Measurements from ENCODE around the gene OR2D2. TPM values are rescaled to one million over a fixed set of nuclear protein-coding genes. Genes with fewer than 3 reads are reported as not detected.
A peak's percentile ranks its signal among the peaks of the same experiment; 100 is the strongest.
"Not testable (repeated sequence)": the region's sequence is repeated elsewhere in the genome, so short reads cannot be mapped to it uniquely, and the experiment has no call there.

OR2D2 gene
- total and polyA plus RNA-seq, 8 donors = 0.19 to 0.28 (median 0.20) TPM; not detected in 4

- no peaks in the 10 kb centered on the region for H3K36me3 ChIP-seq
- ATAC-seq = no peak
- H3K27me3 ChIP-seq = no peaks in the 10 kb centered on the region
- H3K4me1 ChIP-seq = no peaks in the 10 kb centered on the region
- H3K27ac ChIP-seq = no peak within 1 kb of the TSS
- WGBS, 2 donors = 91 to 93% methylated on average over 1 of the region's 1 CpG
- no peak within 1 kb of the TSS for H3K4me3 ChIP-seq
- intact Hi-C loops (cut with DNase I) = no loop called here
- no peak for FAIRE-seq
- TF ChIP-seq, protein P1, sequence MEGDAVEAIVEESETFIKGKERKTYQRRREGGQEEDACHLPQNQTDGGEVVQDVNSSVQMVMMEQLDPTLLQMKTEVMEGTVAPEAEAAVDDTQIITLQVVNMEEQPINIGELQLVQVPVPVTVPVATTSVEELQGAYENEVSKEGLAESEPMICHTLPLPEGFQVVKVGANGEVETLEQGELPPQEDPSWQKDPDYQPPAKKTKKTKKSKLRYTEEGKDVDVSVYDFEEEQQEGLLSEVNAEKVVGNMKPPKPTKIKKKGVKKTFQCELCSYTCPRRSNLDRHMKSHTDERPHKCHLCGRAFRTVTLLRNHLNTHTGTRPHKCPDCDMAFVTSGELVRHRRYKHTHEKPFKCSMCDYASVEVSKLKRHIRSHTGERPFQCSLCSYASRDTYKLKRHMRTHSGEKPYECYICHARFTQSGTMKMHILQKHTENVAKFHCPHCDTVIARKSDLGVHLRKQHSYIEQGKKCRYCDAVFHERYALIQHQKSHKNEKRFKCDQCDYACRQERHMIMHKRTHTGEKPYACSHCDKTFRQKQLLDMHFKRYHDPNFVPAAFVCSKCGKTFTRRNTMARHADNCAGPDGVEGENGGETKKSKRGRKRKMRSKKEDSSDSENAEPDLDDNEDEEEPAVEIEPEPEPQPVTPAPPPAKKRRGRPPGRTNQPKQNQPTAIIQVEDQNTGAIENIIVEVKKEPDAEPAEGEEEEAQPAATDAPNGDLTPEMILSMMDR (IDR thresholded peaks at IDR 0.05) = no peak
- no peaks in the 10 kb centered on the region for H3K9me3 ChIP-seq
- DNase-seq = no peak
These were observed 28.4 kb upstream of the OR2D2 start, which contains the start of gene OR2D3 for GRCh38 chr11:6920702-6921101. Gene OR2D3 (plus strand): TSS chr11:6921002. CDS start chr11:6921002, 0 bp downstream.

GRCh38 chr11:6919698-6920097, 27.4 kb upstream of the OR2D2 start:
- Histone ChIP-seq H3K4me3 (no peak overlapping the region), H3K27me3 (no peaks in the 10 kb centered on the region), H3K27ac (no peak overlapping the region), H3K36me3 (no peaks in the 10 kb centered on the region), H3K9me3 (no peaks in the 10 kb centered on the region), H3K4me1 (no peaks in the 10 kb centered on the region)
- 31 to 44% methylated on average over 2 of the region's 2 CpGs for WGBS, 2 donors
- no peak for ATAC-seq
- FAIRE-seq = no peak
- intact Hi-C loops (cut with DNase I) = no loop called here
- TF ChIP-seq, protein P1 (IDR thresholded peaks at IDR 0.05) = no peak
- no peak for DNase-seq

GRCh38 chr11:6911948-6912347, 19.6 kb upstream of the OR2D2 start:
- no peaks in the 10 kb centered on the region for H3K9me3 ChIP-seq
- FAIRE-seq = no peak
- H3K27me3 ChIP-seq = no peaks in the 10 kb centered on the region
- 37 to 39% methylated on average over 3 of the region's 3 CpGs for WGBS, 2 donors
- H3K4me1 ChIP-seq = no peaks in the 10 kb centered on the region
- H3K36me3 ChIP-seq = no peaks in the 10 kb centered on the region
- no peak overlapping the region for H3K27ac ChIP-seq
- DNase-seq = peak in 3 of 6 donors; percentile 12 to 38 (median 23)
- ATAC-seq = peak; percentile 20 to 70 (median 38)
- TF ChIP-seq, protein P1 (IDR thresholded peaks at IDR 0.05) = no peak
- no peak overlapping the region for H3K4me3 ChIP-seq
- intact Hi-C loops (cut with DNase I) = no loop called here

- Histone ChIP-seq H3K27ac (no peak overlapping the region), H3K4me1 (no peaks in the 10 kb centered on the region), H3K36me3 (no peaks in the 10 kb centered on the region), H3K27me3 (no peaks in the 10 kb centered on the region), H3K9me3 (no peaks in the 10 kb centered on the region), H3K4me3 (no peak overlapping the region)
- ATAC-seq (no peak), FAIRE-seq (no peak), DNase-seq (no peak)
- TF ChIP-seq, protein P1 (IDR thresholded peaks at IDR 0.05) = no peak
- intact Hi-C loops (cut with DNase I) = no loop called here
- 83 to 84% methylated on average over 3 of the region's 3 CpGs for whole genome bisulfite sequencing, 2 donors
These were observed 19.1 kb upstream of the OR2D2 start for GRCh38 chr11:6911378-6911777.

DNA sequence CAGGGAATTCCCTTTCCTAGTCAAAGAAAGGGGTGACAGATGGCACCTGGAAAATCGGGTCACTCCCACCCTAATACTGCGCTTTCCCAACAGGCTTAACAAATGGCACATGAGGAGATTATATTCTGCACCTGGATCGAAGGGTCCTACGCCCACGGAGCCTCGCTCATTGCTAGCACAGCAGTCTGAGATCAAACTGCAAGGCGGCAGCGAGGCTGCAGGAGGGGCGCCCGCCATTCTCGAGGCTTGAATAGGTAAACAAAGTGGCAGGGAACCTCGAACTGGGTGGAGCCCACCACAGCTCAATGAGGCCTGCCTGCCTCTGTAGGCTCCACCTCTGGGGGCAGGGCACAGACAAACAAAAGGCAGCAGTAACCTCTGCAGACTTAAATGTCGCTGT, 12.5 kb upstream of the OR2D2 start:
- 73 to 75% methylated on average over 13 of the region's 13 CpGs for WGBS, 2 donors
- H3K36me3 ChIP-seq; ATAC-seq; FAIRE-seq; intact Hi-C loops (cut with DNase I); H3K27me3 ChIP-seq; H3K27ac ChIP-seq; H3K9me3 ChIP-seq; H3K4me1 ChIP-seq; H3K4me3 ChIP-seq: not testable (repeated sequence)
- DNase-seq = peak in 1 of 6 donors; percentile 35

All from pancreas (tissue), 10 donors.